HL-60 (cell line): ENCODE data around the gene PPP1R37.

Experiments used
- DNase-seq, 2 experiments: peaks; one replicate each; pipeline ENCODE4 v3.0.0-alpha.2; 2010 to 2020; ENCODE audit warnings: low read depth in 1 of 2, low spot score in 1 of 2
- H3K27ac ChIP-seq: fragments of 250-450 bp; sonication (Bioruptor Pico); replicated peaks from 2 replicates; pipeline ENCODE4 v1.5.1; 2020; ENCODE audit warnings: mild to moderate bottlenecking, moderate library complexity
- H3K27me3 ChIP-seq: fragments of 250-450 bp; sonication (Bioruptor Pico); 2 replicates; pipeline ENCODE4 v1.5.1; 2021; ENCODE audit warnings: mild to moderate bottlenecking, moderate library complexity; ENCODE audit not compliant: insufficient read depth, poor library complexity, severe bottlenecking
- H3K4me3 ChIP-seq: replicated peaks from 2 replicates; pipeline ENCODE4 v1.5.1; 2011; ENCODE audit warnings: mild to moderate bottlenecking, control low read depth, low read length; ENCODE audit not compliant: insufficient read depth
- GABPA ChIP-seq: IDR thresholded peaks from 2 replicates; pipeline ENCODE4 v1.6.1; 2012; ENCODE audit warnings: low read depth
- POLR2AphosphoS5 ChIP-seq: IDR thresholded peaks from 2 replicates; pipeline ENCODE4 v1.6.1; 2012; ENCODE audit warnings: low read depth
- REST ChIP-seq: IDR thresholded peaks from 2 replicates; pipeline ENCODE4 v1.6.1; 2012; ENCODE audit warnings: low read depth; ENCODE audit not compliant: insufficient replicate concordance
- SPI1 ChIP-seq: IDR thresholded peaks from 2 replicates; pipeline ENCODE4 v1.6.1; 2012; ENCODE audit warnings: low read depth, mild to moderate bottlenecking, borderline replicate concordance
- TF ChIP-seq, protein P1 (sequence below): IDR thresholded peaks from one replicate; pipeline ENCODE4 v1.5.1; 2011; ENCODE audit warnings: low read length, control low read depth, inconsistent platforms; ENCODE audit not compliant: insufficient read depth

PPP1R37 gene

DNA sequence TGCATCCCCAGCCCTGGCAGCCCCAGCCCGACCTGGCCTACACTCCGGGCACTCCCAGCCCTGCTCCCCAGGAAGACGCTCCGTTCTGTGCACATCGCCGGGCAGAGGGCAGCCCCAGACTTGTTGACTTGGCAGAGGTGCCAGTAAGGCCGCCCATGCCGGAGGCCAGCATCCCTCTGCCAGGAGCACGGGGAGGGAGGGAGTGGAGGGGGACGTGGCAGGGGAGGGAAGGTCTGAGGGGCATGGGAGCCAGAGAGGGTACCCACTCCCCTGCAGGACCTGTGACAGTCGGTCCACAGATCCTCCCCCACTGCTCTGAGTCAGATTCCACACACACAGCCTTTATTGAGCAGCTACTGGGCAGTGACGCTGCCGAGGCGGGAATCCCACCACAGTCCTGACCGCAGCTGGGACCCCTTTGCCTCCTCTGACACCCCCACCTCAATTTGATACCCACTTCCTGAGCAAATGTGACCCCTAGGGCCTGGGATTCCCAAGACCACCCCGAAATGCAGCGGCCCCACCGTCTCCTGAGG lies 69.7 kb downstream of the PPP1R37 start:
- DNase-seq: no peak
- peaks cover 17% of the 10 kb centered on the region for H3K27me3 ChIP-seq
- H3K27ac ChIP-seq: no peak overlapping the region
- no peak overlapping the region for H3K4me3 ChIP-seq
- TF ChIP-seq POLR2AphosphoS5 (no peak), REST (no peak), GABPA (no peak), SPI1 (no peak)
- TF ChIP-seq, protein P1, sequence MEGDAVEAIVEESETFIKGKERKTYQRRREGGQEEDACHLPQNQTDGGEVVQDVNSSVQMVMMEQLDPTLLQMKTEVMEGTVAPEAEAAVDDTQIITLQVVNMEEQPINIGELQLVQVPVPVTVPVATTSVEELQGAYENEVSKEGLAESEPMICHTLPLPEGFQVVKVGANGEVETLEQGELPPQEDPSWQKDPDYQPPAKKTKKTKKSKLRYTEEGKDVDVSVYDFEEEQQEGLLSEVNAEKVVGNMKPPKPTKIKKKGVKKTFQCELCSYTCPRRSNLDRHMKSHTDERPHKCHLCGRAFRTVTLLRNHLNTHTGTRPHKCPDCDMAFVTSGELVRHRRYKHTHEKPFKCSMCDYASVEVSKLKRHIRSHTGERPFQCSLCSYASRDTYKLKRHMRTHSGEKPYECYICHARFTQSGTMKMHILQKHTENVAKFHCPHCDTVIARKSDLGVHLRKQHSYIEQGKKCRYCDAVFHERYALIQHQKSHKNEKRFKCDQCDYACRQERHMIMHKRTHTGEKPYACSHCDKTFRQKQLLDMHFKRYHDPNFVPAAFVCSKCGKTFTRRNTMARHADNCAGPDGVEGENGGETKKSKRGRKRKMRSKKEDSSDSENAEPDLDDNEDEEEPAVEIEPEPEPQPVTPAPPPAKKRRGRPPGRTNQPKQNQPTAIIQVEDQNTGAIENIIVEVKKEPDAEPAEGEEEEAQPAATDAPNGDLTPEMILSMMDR: no peak

- Histone ChIP-seq H3K4me3 (no peak overlapping the region), H3K27me3 (peaks cover 14% of the 10 kb centered on the region), H3K27ac (no peak overlapping the region)
- TF ChIP-seq, protein P1: no peak
- no peak for TF ChIP-seq SPI1
- no peak for TF ChIP-seq GABPA
- no peak for TF ChIP-seq POLR2AphosphoS5
- TF ChIP-seq REST: no peak
- no peak for DNase-seq
These were observed 70.2 kb downstream of the PPP1R37 start for GRCh38 chr19:45163156-45163555.

GRCh38 chr19:45163751-45164460 lies 70.9 kb downstream of the PPP1R37 start:
- H3K4me3 ChIP-seq: no peak overlapping the region
- H3K27me3 ChIP-seq: peaks cover 9% of the 10 kb centered on the region

More at GRCh38 chr19:45163751-45164460, 70.9 kb downstream of the PPP1R37 start:
- no peak for DNase-seq
- H3K27ac ChIP-seq: no peak overlapping the region
- TF ChIP-seq REST: no peak
- no peak for TF ChIP-seq POLR2AphosphoS5
- TF ChIP-seq, protein P1: no peak
- no peak for TF ChIP-seq GABPA
- no peak for TF ChIP-seq SPI1
